NOMO-1 treated with dmso at 0.1 percent for 144 hours (cell line): ENCODE results near the gene CTCF.

Source experiments
- DNase-seq: peaks from one replicate; lab custom pipeline; 2025; ENCODE audit not compliant: unreplicated experiment; lab: John Stamatoyannopoulos, UW

The CTCF gene

GRCh38 chr16:67678354-67679023 lies 116.2 kb downstream of the CTCF start:
- DNase-seq, result no peak

- DNase-seq, result no peak
These were observed 117.9 kb downstream of the CTCF start for GRCh38 chr16:67679935-67680897.

GRCh38 chr16:67683767-67684166 lies 121.4 kb downstream of the CTCF start:
- no peak for DNase-seq

GRCh38 chr16:67685388-67686112 lies 123.2 kb downstream of the CTCF start:
- no peak for DNase-seq
